GM12865 (cell line): ENCODE measurements around the gene TXNDC5.

Source experiments
- DNase-seq: peaks from one replicate; pipeline ENCODE4 v3.0.0; 2010; ENCODE audit warnings: low read depth
- H3K4me3 ChIP-seq: 2 replicates; pipeline ENCODE4 v1.5.1; 2011; ENCODE audit warnings: mild to moderate bottlenecking, low read depth, low read length, control low read depth
- TF ChIP-seq, protein P1 (sequence below): IDR thresholded peaks from 2 replicates; pipeline ENCODE4 v1.5.1; 2011; ENCODE audit warnings: low read length, control low read depth, low read depth, inconsistent platforms; ENCODE audit not compliant: insufficient read depth; ENCODE audit errors: missing control alignments

The TXNDC5 gene

DNA sequence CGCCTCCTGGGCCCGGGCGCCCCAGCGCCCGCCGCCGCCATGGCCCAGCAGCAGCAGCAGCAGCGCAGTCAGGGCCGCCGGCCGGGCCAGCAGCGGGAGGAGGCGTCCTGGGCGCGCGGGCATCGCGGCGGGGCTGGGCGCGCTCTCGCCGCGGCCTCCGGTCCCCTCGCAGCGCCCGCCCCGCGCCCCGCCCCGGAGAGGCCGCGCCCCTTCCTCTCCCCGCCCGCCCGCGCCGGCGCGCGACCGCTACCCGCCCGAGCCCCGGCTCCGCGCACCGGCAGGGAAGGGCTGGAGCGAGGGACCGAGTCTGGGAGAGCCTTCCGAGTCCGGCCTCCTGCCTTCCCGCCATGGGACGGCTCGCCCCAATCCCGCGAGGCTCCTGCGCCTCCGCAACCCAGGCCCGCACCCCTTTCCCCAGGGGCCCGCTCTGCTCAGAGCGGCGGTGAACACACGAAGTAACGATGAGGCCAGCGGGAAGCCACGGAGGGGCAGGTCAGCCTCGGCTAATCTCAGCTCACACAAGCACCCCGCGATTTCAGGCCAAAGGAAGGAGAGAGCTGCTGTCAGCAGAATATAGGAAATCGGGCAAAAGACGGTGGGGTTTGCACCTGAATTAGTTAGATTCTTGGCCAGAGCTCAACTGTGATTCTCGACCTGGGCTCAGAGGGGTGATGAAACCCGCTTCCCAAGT lies at the start of gene TXNDC5:
TXNDC5 (minus strand) TSS at position 135 of the 691 bp plus-strand sequence; CDS start at position 123, 12 bp downstream.
- TF ChIP-seq, protein P1, sequence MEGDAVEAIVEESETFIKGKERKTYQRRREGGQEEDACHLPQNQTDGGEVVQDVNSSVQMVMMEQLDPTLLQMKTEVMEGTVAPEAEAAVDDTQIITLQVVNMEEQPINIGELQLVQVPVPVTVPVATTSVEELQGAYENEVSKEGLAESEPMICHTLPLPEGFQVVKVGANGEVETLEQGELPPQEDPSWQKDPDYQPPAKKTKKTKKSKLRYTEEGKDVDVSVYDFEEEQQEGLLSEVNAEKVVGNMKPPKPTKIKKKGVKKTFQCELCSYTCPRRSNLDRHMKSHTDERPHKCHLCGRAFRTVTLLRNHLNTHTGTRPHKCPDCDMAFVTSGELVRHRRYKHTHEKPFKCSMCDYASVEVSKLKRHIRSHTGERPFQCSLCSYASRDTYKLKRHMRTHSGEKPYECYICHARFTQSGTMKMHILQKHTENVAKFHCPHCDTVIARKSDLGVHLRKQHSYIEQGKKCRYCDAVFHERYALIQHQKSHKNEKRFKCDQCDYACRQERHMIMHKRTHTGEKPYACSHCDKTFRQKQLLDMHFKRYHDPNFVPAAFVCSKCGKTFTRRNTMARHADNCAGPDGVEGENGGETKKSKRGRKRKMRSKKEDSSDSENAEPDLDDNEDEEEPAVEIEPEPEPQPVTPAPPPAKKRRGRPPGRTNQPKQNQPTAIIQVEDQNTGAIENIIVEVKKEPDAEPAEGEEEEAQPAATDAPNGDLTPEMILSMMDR = no peak
- peak; percentile 85 for DNase-seq
- H3K4me3 ChIP-seq = peak within 1 kb of the TSS; percentile 86

DNA sequence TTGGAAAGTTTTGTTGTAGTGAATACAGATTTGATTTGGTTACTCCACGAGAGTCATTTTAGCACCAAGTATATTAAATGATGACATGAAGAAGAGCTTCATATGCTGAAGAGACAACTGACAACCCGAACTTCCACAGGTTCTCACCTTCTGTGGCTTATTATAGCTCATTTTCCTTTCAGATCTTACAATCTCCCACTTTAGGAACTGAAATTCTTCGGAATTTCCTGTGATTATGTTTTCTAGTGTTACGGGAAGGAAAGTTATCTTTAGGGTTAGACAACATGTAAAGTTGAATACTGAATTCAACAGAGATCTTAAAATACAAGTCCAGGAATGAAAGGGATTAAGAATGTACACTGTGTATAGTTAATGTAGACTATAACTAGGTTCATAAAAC lies 49.6 kb upstream of the TXNDC5 start:
- no peak overlapping the region for H3K4me3 ChIP-seq
- no peak for DNase-seq
- TF ChIP-seq, protein P1 = no peak

GRCh38 chr6:7959453-7959852 lies 48.9 kb upstream of the TXNDC5 start:
- TF ChIP-seq, protein P1 = no peak
- H3K4me3 ChIP-seq = no peak overlapping the region
- DNase-seq = no peak

DNA sequence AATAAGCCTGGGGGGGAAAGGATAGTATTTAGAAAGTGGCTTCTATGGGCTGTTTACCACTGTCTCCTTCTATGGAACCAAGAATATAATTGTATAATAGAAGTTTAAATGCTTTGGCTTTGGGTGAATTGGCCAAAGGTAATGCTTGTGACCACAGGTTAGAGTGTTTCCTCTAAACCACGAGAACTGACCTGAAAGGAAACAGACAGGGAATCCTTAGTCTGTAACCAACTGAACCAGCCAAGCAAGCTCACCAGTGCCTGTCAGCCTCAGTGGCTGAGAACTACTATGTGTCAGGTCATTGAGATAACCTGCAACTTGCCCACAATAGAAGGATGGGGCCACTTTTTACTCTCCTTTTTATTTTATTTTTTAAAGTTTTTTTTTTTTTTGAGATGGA lies 47.9 kb upstream of the TXNDC5 start:
- DNase-seq = peak; percentile 39
- no peak overlapping the region for H3K4me3 ChIP-seq
- TF ChIP-seq, protein P1 = no peak

- DNase-seq = no peak
- TF ChIP-seq, protein P1 = no peak
Measured at GRCh38 chr6:7956257-7956656, 45.7 kb upstream of the TXNDC5 start.

GRCh38 chr6:7954477-7955200 lies 44.1 kb upstream of the TXNDC5 start:
- TF ChIP-seq, protein P1 = no peak
- no peak for DNase-seq
- no peak overlapping the region for H3K4me3 ChIP-seq

More at GRCh38 chr6:7956257-7956656, 45.7 kb upstream of the TXNDC5 start:
- H3K4me3 ChIP-seq = no peak overlapping the region
